HepG2 (cell line): ENCODE results near the gene EP300. TPM values are rescaled to one million over a fixed set of nuclear protein-coding genes. Genes with fewer than 3 reads are reported as not detected.
A peak's percentile ranks its signal among the peaks of the same experiment; 100 is the strongest.

Experiments used
- HBP1 ChIP-seq: IDR thresholded peaks from 2 replicates; pipeline ENCODE4 v1.6.1; 2016; ENCODE audit warnings: low read depth, control low read depth
- HHEX ChIP-seq: IDR thresholded peaks from 2 replicates; pipeline ENCODE4 v1.6.1; 2016; ENCODE audit warnings: control low read depth
- HINFP ChIP-seq: sonication (generic); formaldehyde crosslinking; IDR thresholded peaks from 2 replicates; pipeline ENCODE4 v1.4.0; 2020; ENCODE audit warnings: low read depth, mild to moderate bottlenecking, missing genetic modification reagents
- HNRNPL ChIP-seq: fragments of 200-400 bp; formaldehyde crosslinking; IDR thresholded peaks from 2 replicates; pipeline ENCODE4 v1.6.1; 2017; ENCODE audit warnings: mild to moderate bottlenecking, low read depth, low read length
- MEF2D ChIP-seq: sonication (generic); formaldehyde crosslinking; IDR thresholded peaks from 2 replicates; pipeline ENCODE4 v1.5.1; 2020; ENCODE audit warnings: mild to moderate bottlenecking, missing genetic modification reagents
- PRPF4 ChIP-seq: fragments of 200-400 bp; formaldehyde crosslinking; IDR thresholded peaks from 2 replicates; pipeline ENCODE4 v1.6.1; 2016; ENCODE audit warnings: low read length, low read depth; ENCODE audit not compliant: poor library complexity, severe bottlenecking
- RCOR2 ChIP-seq: IDR thresholded peaks from 2 replicates; pipeline ENCODE4 v1.6.1; 2016; ENCODE audit warnings: missing biosample characterization, missing genetic modification reagents
- RFXANK ChIP-seq: IDR thresholded peaks from 2 replicates; pipeline ENCODE4 v1.6.1; 2016
- SP4 ChIP-seq: sonication (generic); formaldehyde crosslinking; IDR thresholded peaks from 2 replicates; pipeline ENCODE4 v1.8.1; 2023; ENCODE audit warnings: mild to moderate bottlenecking, missing genetic modification reagents
- ZBTB42 ChIP-seq: sonication (generic); formaldehyde crosslinking; IDR thresholded peaks from 2 replicates; pipeline ENCODE4 v1.5.0; 2020; ENCODE audit warnings: mild to moderate bottlenecking, missing genetic modification reagents
- ZNF12 ChIP-seq: sonication (generic); formaldehyde crosslinking; IDR thresholded peaks from 2 replicates; pipeline ENCODE4 v1.5.0; 2020; ENCODE audit warnings: missing genetic modification reagents
- ZNF263 ChIP-seq: sonication (generic); formaldehyde crosslinking; IDR thresholded peaks from 2 replicates; pipeline ENCODE4 v1.4.0; 2020; ENCODE audit warnings: missing genetic modification reagents
- ZNF512B ChIP-seq: sonication (generic); formaldehyde crosslinking; IDR thresholded peaks from 2 replicates; pipeline ENCODE4 v1.5.1; 2020; ENCODE audit warnings: missing genetic modification reagents, mild to moderate bottlenecking, borderline replicate concordance
- ZNF570 ChIP-seq: sonication (generic); formaldehyde crosslinking; IDR thresholded peaks from 2 replicates; pipeline ENCODE4 v1.4.0; 2020; ENCODE audit warnings: mild to moderate bottlenecking, missing genetic modification reagents, borderline replicate concordance
- ZNF670 ChIP-seq: sonication (generic); formaldehyde crosslinking; IDR thresholded peaks from 2 replicates; pipeline ENCODE4 v1.8.0; 2022; ENCODE audit warnings: mild to moderate bottlenecking, missing genetic modification reagents, borderline replicate concordance
- ZNF740 ChIP-seq: sonication (generic); formaldehyde crosslinking; IDR thresholded peaks from 2 replicates; pipeline ENCODE4 v1.4.0; 2020; ENCODE audit warnings: missing genetic modification reagents
- ZNF781 ChIP-seq: sonication (generic); formaldehyde crosslinking; IDR thresholded peaks from 2 replicates; pipeline ENCODE4 v1.5.1; 2020; ENCODE audit warnings: borderline replicate concordance, mild to moderate bottlenecking, missing genetic modification reagents; ENCODE audit errors: not compliant biosample characterization
- ZNF839 ChIP-seq: sonication (generic); formaldehyde crosslinking; IDR thresholded peaks from 2 replicates; pipeline ENCODE4 v1.4.0; 2020; ENCODE audit warnings: missing genetic modification reagents, mild to moderate bottlenecking, borderline replicate concordance
- polyA plus RNA-seq, 8 experiments: library from polyadenylated mRNA; depleted of rRNA in 3 of 8; stranded (reverse) in 7 of 8; unstranded in 1 of 8; fragments of >200 nt; fragmentation: Illumina TruSeq in 4 of 8; extraction: Trizol in 4 of 8; gene quantifications; 2 replicates each; pipeline versions ENCODE4 v1.2.1 to v1.2.3, GENCODE V29; 2011 to 2016; ENCODE audit warnings: low read depth in 4 of 8, missing spikeins in 1 of 8, mixed read lengths in 1 of 8; ENCODE audit not compliant: insufficient read depth in 1 of 8
- total RNA-seq, 5 experiments: library from RNA; depleted of rRNA; stranded (reverse); fragments of >200 nt; fragmentation: Illumina TruSeq; extraction: Trizol; gene quantifications; 2 replicates each; pipeline ENCODE4 v1.2.3, GENCODE V29; 2016; ENCODE audit warnings: low read depth in 1 of 5
- TF ChIP-seq, protein P1 (sequence below): sonication (generic); formaldehyde crosslinking; IDR thresholded peaks from 2 replicates; pipeline ENCODE4 v1.4.0; 2020; ENCODE audit warnings: missing genetic modification reagents, borderline replicate concordance

EP300 gene
- total and polyA plus RNA-seq, 2 of the 13 experiments (the other 11 are each of a cell fraction or from before 2014, with no cell fraction given): 13.6 to 14.9 TPM

DNA sequence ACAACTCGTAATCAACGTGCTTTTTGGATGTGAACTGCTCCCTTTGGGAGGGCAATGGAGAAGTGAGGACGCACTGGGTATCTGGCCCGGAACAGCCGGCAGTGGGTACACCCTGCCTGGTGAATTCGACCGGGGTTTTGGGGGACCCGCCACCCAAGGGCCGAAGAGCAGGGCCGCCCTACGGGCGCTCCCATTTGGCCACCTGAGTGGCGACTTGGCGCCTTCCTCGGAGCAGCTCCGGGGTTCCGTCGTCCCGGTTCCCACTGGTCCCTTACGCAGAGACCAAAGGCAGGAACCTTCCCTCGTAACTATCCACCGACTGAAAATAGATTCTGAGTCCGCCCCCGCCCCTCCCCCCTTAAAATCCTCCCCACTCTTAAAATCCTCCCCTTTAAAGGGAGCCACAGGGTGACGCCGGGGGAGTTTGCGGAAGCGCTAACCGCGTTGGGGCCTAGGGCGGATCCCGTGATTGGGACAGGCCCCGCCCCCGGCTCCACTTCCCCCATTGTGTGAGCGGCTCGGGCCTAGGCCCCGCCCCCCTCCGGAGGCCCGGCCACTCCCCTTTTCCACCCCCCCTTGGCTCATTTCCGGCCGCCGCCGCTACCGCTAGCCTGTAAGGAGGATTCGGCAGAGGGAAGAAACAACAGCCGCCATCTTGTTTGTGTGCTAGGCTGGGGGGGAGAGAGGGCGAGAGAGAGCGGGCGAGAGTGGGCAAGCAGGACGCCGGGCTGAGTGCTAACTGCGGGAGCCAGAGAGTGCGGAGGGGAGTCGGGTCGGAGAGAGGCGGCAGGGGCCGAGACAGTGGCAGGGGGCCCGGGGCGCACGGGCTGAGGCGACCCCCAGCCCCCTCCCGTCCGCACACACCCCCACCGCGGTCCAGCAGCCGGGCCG, 1.0 kb upstream of the EP300 start (continued):
- TF ChIP-seq, protein P1, sequence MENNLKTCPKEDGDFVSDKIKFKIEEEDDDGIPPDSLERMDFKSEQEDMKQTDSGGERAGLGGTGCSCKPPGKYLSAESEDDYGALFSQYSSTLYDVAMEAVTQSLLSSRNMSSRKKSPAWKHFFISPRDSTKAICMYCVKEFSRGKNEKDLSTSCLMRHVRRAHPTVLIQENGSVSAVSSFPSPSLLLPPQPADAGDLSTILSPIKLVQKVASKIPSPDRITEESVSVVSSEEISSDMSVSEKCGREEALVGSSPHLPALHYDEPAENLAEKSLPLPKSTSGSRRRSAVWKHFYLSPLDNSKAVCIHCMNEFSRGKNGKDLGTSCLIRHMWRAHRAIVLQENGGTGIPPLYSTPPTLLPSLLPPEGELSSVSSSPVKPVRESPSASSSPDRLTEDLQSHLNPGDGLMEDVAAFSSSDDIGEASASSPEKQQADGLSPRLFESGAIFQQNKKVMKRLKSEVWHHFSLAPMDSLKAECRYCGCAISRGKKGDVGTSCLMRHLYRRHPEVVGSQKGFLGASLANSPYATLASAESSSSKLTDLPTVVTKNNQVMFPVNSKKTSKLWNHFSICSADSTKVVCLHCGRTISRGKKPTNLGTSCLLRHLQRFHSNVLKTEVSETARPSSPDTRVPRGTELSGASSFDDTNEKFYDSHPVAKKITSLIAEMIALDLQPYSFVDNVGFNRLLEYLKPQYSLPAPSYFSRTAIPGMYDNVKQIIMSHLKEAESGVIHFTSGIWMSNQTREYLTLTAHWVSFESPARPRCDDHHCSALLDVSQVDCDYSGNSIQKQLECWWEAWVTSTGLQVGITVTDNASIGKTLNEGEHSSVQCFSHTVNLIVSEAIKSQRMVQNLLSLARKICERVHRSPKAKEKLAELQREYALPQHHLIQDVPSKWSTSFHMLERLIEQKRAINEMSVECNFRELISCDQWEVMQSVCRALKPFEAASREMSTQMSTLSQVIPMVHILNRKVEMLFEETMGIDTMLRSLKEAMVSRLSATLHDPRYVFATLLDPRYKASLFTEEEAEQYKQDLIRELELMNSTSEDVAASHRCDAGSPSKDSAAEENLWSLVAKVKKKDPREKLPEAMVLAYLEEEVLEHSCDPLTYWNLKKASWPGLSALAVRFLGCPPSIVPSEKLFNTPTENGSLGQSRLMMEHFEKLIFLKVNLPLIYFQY (CRISPR knock-in tag): 0 out of 2 replicates have a peak, but pooled peaks have one; percentile 50
- TF ChIP-seq ZNF740 (CRISPR knock-in tag) (peak; percentile 97), HBP1 (CRISPR knock-in tag) (no peak; the same call in 1 of the 2 replicates), ZNF670 (no peak), PRPF4 (no peak), SP4 (CRISPR knock-in tag) (peak; percentile 96), RCOR2 (no peak; the same call in 1 of the 2 replicates), ZBTB42 (CRISPR knock-in tag) (no peak), HNRNPL (no peak), ZNF570 (CRISPR knock-in tag) (no peak), ZNF839 (CRISPR knock-in tag) (no peak), HHEX (CRISPR knock-in tag) (no peak), HINFP (0 out of 2 replicates have a peak, but pooled peaks have one; percentile 45), ZNF263 (CRISPR knock-in tag) (peak; percentile 90), ZNF12 (CRISPR knock-in tag) (no peak), ZNF512B (CRISPR knock-in tag) (no peak), RFXANK (CRISPR knock-in tag) (no peak), MEF2D (CRISPR knock-in tag) (no peak; the same call in 1 of the 2 replicates), ZNF781 (CRISPR knock-in tag) (no peak)
